Coronary artery (tissue), 2 donors: ENCODE results near the gene PCNX2.

ENCODE experiments used
- DNase-seq: peaks from one replicate; pipeline ENCODE4 v3.0.0-alpha.2; 2017; ENCODE audit warnings: low spot score
- H3K27ac ChIP-seq, 2 donors: fragments of 200-600 bp; sonication (generic); one replicate each; pipeline ENCODE4 v1.5.1; 2016 to 2019
- H3K4me3 ChIP-seq: fragments of 200-600 bp; sonication (generic); 2 replicates; pipeline ENCODE4 v1.5.1; 2016; ENCODE audit warnings: mild to moderate bottlenecking, moderate library complexity
- CTCF ChIP-seq: fragments of 200-600 bp; sonication (generic); IDR thresholded peaks from one replicate; pipeline ENCODE4 v1.5.1; 2019; ENCODE audit warnings: antibody characterized with exemption

PCNX2 gene

GRCh38 chr1:233240829-233241682 lies 54.5 kb downstream of the PCNX2 start:
- no peak for DNase-seq
- Histone ChIP-seq H3K27ac (no peak overlapping the region), H3K4me3 (peak overlapping the region; percentile 53)
- peak; percentile 53 for TF ChIP-seq CTCF

- DNase-seq, result no peak
- no peak overlapping the region for H3K4me3 ChIP-seq
- no peak for TF ChIP-seq CTCF
- no peak overlapping the region for H3K27ac ChIP-seq
Observed at GRCh38 chr1:233240371-233240770, 55.2 kb downstream of the PCNX2 start.

- Histone ChIP-seq H3K4me3 (no peak overlapping the region), H3K27ac (no peak overlapping the region)
- DNase-seq, result no peak
- no peak for TF ChIP-seq CTCF
Observed at GRCh38 chr1:233238884-233239431, 56.6 kb downstream of the PCNX2 start.

- no peak overlapping the region for H3K4me3 ChIP-seq
- no peak for TF ChIP-seq CTCF
- DNase-seq, result no peak
- H3K27ac ChIP-seq, result no peak overlapping the region
Observed at GRCh38 chr1:233237647-233238046, 57.9 kb downstream of the PCNX2 start.

DNA sequence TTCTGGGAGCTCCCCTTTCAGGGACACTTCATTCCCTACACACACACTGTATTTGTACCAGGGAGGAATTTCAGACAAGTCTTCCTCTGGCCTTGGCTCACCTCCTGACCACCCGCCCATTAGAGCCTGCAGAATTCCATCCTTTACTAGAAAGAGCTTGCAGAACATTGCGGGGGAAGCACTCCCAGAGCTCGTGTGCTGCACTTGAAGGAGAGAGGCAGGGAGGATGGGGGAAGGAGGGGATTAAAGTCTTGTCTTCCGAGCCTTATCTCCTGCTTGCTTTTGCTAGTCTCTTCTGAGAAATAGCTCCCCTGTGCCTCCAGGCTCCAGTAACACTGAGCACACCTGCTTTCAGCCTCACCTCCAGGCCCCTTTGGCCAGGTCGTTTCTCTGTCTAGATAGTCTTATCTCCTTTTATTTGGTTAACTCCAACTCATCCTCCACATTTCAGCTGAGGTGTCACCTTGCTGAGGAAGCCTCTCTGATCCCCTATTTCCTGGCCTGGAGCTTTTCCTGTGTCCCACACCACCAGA lies 62.0 kb downstream of the PCNX2 start:
- DNase-seq, result no peak
- Histone ChIP-seq H3K27ac (no peak overlapping the region), H3K4me3 (no peak overlapping the region)
- no peak for TF ChIP-seq CTCF

DNA sequence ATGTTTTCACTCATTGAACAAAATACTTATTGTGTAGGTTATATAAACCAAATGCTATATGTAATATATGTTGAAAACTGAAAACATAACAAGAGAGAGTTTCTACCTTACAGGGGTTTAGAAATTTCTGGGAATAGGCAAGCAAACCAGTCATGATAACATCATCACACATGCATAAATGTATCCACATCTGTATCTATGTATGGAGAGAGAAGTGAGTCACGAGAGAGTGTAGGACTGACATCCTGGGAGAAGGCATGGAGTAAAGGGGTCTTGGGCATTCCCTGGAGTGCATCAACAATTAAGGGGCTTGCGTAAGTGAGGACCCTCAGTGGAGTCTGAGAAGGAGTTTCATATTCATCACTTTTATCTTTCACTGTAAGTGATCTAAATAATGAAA lies 65.5 kb downstream of the PCNX2 start:
- TF ChIP-seq CTCF, result no peak
- H3K4me3 ChIP-seq, result no peak overlapping the region
- no peak overlapping the region for H3K27ac ChIP-seq
- no peak for DNase-seq

GRCh38 chr1:233229288-233229687 lies 66.2 kb downstream of the PCNX2 start:
- H3K4me3 ChIP-seq, result no peak overlapping the region
- no peak overlapping the region for H3K27ac ChIP-seq
- no peak for TF ChIP-seq CTCF
- DNase-seq, result no peak
